ENCODE data around the gene SAPCD1.

The SAPCD1 gene

GRCh38 chr6:31762356-31762755 is at the start of gene SAPCD1:
Gene SAPCD1, plus strand, starts transcription at chr6:31762656. Its CDS starts 399 bp downstream, at chr6:31763055.
- no peaks in the 10 kb centered on the region for H3K9me3 Mint-ChIP-seq
- peak within 1 kb of the TSS in 2 of 3 experiments; percentile 22 to 32 for H3K4me3 Mint-ChIP-seq
- H3K36me3 Mint-ChIP-seq (ENCODE audit: low read depth) = peaks cover 21% of the 10 kb centered on the region
- H3K27ac Mint-ChIP-seq = peak within 1 kb of the TSS; percentile 76 to 90 (median 87)
- peaks cover 15% of the 10 kb centered on the region for H3K4me1 Mint-ChIP-seq
- H3K27me3 Mint-ChIP-seq (ENCODE audit: low read depth) = no peaks in the 10 kb centered on the region
- TF ChIP-seq CTCF (IDR thresholded peaks at IDR 0.05; ENCODE audit: unreplicated experiment in 3 of 3) = no peak

- Mint-ChIP-seq H3K4me1 (peaks cover 36% of the 10 kb centered on the region), H3K9me3 (no peaks in the 10 kb centered on the region), H3K27me3 (ENCODE audit: low read depth) (peaks cover 5% of the 10 kb centered on the region), H3K4me3 (no peak overlapping the region), H3K36me3 (ENCODE audit: low read depth) (no peaks in the 10 kb centered on the region), H3K27ac (peak overlapping the region; percentile 83 to 93 (median 92))
- no peak for TF ChIP-seq CTCF (IDR thresholded peaks at IDR 0.05; ENCODE audit: unreplicated experiment in 3 of 3)
These were observed 49.0 kb upstream of the SAPCD1 start for GRCh38 chr6:31713465-31713864.

GRCh38 chr6:31713991-31714684 is 48.3 kb upstream of the SAPCD1 start:
- Mint-ChIP-seq H3K27me3 (ENCODE audit: low read depth) (peaks cover 5% of the 10 kb centered on the region), H3K27ac (peak overlapping the region; percentile 83 to 93 (median 92)), H3K4me3 (peak overlapping the region; percentile 17 to 37 (median 28)), H3K4me1 (peaks cover 36% of the 10 kb centered on the region), H3K9me3 (no peaks in the 10 kb centered on the region), H3K36me3 (ENCODE audit: low read depth) (no peaks in the 10 kb centered on the region)
- no peak for TF ChIP-seq CTCF (IDR thresholded peaks at IDR 0.05; ENCODE audit: unreplicated experiment in 3 of 3)

GRCh38 chr6:31715022-31715958 is 47.2 kb upstream of the SAPCD1 start, which contains the start of gene LY6G6D:
Gene LY6G6D, plus strand, starts transcription at chr6:31715348. Its CDS starts 8 bp downstream, at chr6:31715356.
- H3K27me3 Mint-ChIP-seq (ENCODE audit: low read depth) = peaks cover 8% of the 10 kb centered on the region
- H3K4me3 Mint-ChIP-seq = peak within 1 kb of the TSS in 2 of 3 experiments; percentile 28 to 37
- no peaks in the 10 kb centered on the region for H3K36me3 Mint-ChIP-seq (ENCODE audit: low read depth)
- TF ChIP-seq CTCF (IDR thresholded peaks at IDR 0.05; ENCODE audit: unreplicated experiment in 3 of 3) = no peak
- H3K4me1 Mint-ChIP-seq = peaks cover 36% of the 10 kb centered on the region
- no peaks in the 10 kb centered on the region for H3K9me3 Mint-ChIP-seq
- H3K27ac Mint-ChIP-seq = peak within 1 kb of the TSS; percentile 83 to 93 (median 92)

GRCh38 chr6:31717499-31718222 is 44.8 kb upstream of the SAPCD1 start:
- H3K27me3 Mint-ChIP-seq (ENCODE audit: low read depth) = peaks cover 5% of the 10 kb centered on the region
- H3K4me1 Mint-ChIP-seq = peaks cover 26% of the 10 kb centered on the region
- no peak overlapping the region for H3K4me3 Mint-ChIP-seq
- H3K9me3 Mint-ChIP-seq = no peaks in the 10 kb centered on the region
- no peak for TF ChIP-seq CTCF (IDR thresholded peaks at IDR 0.05; ENCODE audit: unreplicated experiment in 3 of 3)
- H3K27ac Mint-ChIP-seq = no peak overlapping the region
- H3K36me3 Mint-ChIP-seq (ENCODE audit: low read depth) = no peaks in the 10 kb centered on the region

All from nephron (organoid).